NCI-H2196 (cell line): ENCODE data around the gene OR52W1.
"Not testable (repeated sequence)": the region's sequence is repeated elsewhere in the genome, so short reads cannot be mapped to it uniquely, and the experiment has no call there.

Experiments used
- DNase-seq: peaks from one replicate; lab custom pipeline; 2025; ENCODE audit not compliant: unreplicated experiment; lab: John Stamatoyannopoulos, UW

OR52W1 gene

DNA sequence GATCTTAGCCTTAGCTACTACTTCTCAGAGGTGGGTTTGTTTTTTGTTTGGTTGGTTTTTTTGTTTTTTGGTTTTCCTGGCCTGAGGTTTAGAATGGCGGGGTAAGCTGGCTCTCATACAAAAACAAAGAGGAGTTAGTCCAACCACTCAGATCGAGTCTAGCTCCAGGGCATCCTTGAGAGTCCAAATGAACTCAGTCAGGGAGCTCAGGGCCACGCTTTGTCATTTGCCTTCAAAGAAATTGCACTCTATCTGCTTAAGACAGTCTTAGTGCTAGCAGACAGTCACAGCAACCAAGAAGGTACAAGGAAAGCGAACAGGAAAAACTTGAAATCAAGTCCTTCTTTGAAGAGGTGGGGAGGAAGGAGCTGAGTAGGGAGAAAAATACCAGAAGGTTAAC is 17.5 kb downstream of the OR52W1 start:
- DNase-seq: no peak

DNA sequence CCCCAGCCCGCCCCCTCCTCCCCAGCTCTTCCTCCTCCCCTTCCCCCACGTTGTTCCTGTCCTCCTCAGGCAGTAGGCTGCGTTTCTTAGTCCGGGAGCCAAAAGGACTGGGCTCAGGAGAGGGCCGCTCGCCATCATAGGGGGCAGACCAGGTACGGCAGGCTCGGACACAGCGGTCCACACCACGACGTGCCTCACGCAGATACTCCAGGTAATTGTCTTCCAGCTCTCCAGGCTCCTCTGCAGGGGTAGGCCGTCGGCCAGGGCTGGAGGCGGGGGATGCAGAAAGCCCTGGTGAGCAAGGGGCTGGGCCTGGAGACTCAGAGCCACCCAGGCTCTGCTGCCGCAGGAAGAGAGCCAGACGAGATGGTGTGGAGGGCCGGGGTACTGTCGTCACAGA is 18.7 kb downstream of the OR52W1 start:
- no peak for DNase-seq

DNA sequence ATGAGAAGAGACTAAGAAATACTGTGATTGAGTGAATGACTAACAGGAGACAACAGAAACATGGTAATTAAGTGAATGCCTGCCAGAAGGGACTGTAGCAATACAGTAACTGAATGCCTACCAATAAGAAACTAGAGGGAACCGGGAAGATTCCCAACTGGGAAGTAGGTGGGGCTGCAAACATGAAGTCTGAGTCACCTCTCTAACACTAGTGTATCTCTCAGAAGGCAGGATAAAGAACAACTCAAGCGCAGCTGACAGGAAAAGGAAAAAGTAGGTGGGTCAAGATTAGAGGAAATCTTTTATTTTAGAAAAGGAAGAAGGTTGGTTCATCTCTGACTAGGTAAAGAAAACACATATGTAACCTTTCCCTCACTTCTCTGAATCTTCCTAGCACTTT is 20.3 kb downstream of the OR52W1 start:
- no peak for DNase-seq

DNA sequence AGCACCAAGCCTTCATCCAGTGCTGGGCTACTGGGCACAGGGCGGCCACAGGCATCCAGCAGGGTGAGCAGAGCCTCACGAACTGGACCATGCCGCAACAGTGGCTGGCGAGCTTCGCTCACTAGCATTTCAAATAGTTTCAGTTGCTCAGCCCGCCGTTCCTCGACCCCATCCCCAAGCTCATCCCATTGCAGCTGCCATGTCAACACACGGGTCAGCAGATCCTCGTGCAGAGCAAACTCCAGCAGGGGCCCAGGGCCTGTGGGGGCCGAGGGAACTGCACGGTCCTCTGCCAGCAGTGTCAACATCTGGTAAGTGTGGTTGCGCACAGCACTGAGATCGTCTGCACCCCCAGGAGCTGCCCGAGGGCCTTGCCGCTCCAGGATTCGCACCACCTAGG is 24.8 kb downstream of the OR52W1 start:
- DNase-seq: no peak

DNA sequence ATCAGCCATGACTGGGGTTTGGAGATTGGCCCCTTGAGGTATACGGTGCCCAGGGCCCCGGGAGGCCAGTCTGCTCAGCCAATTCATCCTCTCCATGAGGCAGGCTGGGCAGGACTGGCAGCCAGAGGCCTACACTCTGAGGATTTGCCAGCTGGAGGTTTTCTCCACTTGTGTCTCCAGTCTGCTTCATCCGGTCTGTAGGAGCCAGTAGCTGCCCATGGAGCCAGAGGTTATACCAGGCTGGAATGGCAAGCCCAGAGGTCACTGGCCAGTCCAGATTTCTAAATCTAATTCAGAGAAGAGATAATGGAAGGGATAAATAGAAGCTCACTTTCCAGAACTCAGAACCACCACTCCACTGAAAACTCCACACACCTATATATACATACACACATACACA is 25.4 kb downstream of the OR52W1 start:
- DNase-seq: no peak

DNA sequence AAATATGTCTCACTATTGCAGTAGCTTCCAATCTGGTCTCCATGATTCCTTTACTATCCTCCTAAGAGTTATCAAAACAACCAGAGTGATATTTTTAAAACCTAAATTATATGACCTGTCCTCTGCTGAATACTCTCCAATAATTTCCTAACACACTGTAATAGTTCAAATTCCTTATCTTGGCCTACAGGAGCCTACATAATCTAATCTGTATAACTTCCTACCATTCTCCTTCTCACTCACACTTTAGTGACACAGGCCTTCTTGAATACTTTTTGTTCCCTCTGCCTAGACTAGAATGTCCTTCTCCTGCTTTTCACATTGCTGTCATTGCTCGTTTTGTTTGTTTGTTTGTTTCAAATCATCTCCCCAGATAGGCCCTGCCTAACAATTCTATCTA is 26.0 kb downstream of the OR52W1 start:
- DNase-seq: no peak

DNA sequence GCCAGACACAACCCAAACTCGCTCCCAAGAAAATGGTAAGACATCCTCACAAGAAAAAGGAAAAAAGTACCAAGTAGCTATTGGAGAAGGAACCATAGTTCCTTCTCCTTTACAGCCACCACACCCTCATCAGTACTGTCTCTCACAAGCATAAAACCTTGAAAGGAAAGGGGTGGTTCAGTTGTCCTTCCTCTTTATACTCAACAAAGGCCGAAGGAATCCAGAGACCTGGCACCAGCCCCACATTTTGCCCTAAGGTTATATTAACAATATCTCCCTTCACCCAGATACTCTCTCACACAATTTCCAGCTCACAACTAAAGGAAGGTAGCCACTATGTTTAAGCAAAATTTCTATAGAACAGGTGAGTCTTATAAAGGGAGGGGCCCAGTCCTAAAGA is 26.9 kb downstream of the OR52W1 start:
- no peak for DNase-seq

DNA sequence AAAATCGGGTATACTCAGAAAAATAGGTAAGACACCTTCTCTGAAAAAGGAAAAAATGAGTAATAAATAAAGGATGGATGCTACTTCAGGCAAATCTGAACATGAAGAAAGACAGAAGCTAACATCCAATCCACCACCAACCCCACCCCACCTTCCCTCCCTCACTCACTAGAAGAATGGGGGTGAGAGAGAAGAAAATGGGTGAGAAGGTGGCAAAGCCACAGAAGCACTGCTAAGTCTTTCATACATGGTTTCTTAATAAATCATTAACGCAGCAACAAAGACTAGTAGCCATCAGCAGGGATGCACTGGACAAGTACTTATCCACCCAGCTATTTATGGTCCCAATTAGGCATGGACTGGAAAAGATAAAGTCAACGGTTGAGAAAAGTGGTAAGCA is 29.5 kb downstream of the OR52W1 start:
- DNase-seq: no peak

DNA sequence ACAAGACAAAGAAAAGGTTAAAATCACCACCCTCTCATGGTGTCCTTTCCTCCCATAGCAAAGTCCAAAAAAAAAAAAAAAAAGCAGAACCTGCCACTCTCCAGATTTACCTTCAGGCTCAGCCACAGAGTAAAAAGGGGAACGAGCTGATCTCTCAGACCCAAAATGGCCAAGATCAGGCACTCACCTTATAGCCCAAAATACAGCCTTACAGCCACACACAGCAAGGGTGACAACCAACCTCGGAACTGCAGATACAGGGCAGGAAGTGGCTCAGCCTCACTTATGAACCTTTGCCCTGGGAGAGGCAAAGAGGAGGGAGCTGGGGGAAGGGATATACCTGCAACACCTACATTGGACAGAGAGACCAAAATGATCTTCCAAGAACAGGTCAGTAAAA is 30.9 kb downstream of the OR52W1 start:
- no peak for DNase-seq

DNA sequence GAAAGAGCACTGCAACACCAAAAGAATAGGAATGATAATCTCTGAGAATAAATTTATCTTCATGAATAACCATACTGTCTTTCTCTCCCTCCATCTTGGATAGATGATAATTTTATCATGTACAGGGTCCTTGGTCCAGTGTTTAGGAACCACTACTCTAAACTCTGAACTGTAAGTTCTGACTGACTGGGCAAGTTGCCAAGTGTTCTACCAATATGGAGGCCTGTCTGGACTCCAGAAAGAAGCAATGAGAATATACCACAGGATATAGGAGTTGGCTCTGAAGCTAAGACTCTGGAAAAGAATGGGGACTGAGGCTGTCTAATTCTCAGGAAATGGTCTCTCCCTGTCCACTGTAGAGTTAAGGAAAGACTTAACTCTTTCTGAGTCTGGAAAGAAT is 33.9 kb downstream of the OR52W1 start:
- peak; percentile 3 for DNase-seq

DNA sequence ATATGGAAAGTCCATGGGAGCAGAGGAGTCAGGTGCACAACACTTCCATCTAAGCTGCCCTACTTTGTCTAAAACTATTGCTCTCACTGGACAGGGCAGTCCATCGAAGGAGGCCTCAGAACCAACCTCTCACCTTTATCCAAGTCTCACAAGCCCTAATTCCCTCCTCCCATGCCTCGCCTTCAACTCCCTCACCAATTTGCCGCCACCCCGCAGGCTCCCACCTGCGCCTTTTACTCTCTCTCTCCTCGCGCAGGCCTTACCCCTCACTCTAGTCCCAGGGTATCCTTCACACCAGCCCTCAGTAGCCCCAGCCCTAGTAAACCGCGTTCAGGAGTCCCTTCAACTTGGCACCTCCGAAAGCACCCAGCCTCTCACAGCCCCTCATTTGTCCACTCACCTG is 35.0 kb downstream of the OR52W1 start:
- DNase-seq: no peak

DNA sequence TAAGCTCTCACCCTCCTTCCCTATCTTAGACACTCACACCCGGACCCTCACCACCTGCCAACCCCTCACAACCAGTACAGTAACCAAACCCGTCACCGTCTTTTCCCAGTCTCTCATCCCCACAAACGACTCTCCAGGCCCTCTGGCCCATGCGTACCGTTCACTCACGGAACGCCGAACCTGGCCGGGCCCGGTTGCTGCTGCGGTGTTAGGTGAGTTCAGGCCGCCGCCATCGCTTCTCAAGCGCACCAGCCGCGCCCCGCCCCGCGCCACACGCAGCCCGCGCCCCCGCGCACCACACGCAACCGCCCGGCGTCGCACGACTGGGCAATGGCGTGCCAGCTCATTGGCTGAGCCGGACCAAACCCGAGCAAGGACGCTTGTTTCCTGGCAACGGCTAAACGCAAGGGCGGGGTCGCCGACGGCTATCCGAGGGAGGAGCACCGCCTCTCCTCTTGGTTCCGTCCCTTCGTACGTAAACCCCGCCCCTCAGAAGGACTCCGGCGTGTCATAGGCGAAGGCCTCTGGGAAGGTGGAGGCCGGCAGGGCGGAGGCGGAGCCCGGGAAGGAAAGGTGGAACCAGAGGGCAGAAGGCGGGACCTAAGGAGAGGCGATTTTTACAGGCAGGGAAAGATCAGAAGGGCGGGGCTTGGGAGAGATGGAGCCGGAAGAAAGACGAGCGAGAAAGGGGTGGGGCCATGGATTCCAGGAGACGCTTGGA is 35.5 kb downstream of the OR52W1 start, which contains the start of gene FHIP1B:
FHIP1B (minus strand) TSS at position 250 of the 721 bp plus-strand sequence. CDS start 10,120 bp downstream, outside the sequence.
- DNase-seq: peak; percentile 99

DNA sequence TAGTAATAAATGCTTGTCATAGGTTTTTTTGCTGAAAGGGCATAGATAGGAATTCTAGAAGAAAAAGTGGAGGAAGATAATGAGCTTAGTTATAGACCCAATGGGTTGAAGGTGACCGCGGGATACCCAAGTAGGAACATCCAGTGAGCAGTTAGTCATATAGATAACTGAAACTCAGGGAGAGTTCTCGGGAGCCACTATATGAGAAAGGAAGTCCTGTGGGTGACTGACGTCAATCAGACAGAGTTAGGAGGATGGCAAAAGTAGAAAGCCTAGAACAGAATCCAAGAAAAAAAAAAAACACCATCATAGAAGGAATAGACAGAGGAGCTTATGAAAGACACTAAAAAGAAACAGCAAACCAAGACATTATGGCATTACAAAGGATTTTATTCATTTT is 38.2 kb downstream of the OR52W1 start:
- DNase-seq: no peak

DNA sequence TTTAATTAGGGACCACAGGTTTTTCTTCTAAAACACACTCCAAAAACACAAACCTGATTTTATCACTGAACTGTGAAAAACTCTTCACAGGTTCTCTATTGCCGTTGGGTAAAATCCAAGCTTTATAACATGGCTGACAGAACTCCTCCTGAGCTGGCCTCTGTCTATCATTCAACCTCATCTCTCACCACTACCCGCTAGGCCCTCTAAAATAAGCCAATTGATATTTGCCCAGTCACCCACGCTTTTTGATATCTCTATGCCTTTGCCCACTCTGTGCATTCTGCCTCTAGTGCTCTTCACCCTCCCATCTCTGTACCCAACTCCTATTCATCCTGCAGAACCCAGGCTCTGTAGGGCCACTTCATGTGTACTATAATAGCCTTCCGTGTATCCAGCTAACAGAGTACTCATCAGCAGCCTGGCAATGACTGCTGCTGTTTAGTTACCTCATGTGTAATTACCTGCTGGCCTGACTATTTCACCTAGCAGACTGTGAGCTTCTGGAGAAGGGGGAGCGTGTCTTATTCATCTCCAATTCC is 38.8 kb downstream of the OR52W1 start:
- no peak for DNase-seq

DNA sequence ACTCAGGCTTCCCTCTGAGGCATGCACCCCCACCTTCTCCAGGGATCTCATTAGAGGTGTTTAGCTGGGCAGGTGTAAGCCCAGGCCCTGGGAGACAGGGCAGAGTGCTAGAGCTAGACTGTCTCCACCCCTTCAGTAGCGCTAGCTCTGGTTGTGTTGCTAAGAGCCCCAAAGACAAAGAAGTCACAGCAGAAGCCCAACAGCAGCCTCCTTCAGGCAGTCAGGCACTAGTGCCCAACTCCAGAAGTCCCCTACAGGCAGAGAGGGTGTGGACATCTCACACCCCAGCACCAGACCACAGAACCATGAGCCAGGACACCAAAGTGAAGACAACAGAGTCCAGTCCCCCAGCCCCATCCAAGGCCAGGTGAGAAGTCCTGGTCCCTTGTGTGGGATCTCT is 39.9 kb downstream of the OR52W1 start, which contains the start of gene CNGA4:
CNGA4 (plus strand) TSS at position 188 of the 400 bp plus-strand sequence; CDS start at position 306, 118 bp downstream.
- peak; percentile 71 for DNase-seq

DNA sequence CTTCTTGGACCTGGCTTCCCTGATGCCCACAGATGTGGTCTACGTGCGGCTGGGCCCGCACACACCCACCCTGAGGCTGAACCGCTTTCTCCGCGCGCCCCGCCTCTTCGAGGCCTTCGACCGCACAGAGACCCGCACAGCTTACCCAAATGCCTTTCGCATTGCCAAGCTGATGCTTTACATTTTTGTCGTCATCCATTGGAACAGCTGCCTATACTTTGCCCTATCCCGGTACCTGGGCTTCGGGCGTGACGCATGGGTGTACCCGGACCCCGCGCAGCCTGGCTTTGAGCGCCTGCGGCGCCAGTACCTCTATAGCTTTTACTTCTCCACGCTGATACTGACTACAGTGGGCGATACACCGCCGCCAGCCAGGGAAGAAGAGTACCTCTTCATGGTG is 41.1 kb downstream of the OR52W1 start:
- no peak for DNase-seq

DNA sequence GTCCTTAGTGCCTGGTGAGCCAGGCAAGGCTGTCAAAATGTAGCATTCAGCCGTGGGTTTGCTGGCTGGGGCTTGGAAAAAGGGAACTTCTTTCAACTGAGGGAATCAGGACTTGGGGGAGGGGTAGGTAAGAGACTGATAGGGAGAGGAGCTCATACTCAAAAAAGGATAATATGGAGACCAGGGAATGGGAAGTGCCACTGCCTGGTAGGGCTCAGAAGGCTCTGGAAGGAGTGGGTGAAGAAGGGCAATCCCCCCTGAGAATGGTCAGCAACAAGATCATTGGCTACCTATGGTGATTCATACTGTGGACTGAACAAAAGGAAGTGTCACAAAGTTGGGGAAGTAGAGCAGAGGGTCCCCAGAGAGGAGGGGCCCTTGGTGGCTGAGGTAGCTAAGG is 41.8 kb downstream of the OR52W1 start:
- no peak for DNase-seq

DNA sequence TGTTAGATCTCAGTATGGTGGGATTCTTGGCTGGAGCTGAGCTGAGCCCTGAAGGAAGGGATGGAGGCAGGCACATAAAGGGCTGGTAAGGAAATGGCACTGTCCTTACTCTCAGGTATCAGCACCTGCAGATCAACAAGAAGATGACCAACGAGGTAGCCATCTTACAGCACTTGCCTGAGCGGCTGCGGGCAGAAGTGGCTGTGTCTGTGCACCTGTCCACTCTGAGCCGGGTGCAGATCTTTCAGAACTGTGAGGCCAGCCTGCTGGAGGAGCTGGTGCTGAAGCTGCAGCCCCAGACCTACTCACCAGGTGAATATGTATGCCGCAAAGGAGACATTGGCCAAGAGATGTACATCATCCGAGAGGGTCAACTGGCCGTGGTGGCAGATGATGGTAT is 42.3 kb downstream of the OR52W1 start:
- no peak for DNase-seq

DNA sequence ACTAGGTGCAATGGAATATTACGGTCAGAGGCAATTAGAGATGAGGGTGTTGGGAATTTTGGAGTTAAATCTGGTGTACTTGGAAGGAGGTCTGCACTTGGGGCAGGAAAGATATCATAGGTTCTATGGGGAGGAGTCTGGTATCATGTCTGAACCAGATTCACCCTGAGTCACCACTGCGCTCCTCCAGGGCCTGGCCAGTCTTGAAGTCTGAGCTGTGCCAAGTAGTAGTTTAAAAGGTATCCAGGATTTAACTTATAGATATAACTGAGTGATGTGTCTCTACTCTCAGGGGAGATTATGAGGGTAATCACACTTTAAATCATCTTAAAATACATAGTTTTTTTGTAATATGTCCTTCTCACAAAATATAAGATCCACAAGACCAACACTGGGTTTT is 46.5 kb downstream of the OR52W1 start:
- DNase-seq: no peak

DNA sequence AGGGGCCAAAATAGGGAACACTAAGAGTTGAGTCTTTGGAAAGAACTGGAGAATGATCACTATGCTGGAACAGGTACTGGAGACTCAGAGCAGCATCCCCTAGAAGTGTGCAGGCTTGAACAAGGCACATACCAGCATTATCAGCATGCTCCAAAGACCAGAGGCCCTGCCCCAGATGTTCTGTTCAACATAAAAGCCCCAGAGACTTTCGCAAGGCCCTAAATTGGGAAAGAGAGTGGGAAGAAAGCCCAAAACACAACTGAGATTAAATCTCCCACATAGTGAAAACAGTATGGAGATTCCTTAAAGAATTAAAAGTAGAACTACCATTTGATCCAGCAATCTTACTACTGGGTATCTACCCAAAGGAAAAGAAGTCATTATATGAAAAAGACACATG is 49.2 kb downstream of the OR52W1 start:
- no peak for DNase-seq

DNA sequence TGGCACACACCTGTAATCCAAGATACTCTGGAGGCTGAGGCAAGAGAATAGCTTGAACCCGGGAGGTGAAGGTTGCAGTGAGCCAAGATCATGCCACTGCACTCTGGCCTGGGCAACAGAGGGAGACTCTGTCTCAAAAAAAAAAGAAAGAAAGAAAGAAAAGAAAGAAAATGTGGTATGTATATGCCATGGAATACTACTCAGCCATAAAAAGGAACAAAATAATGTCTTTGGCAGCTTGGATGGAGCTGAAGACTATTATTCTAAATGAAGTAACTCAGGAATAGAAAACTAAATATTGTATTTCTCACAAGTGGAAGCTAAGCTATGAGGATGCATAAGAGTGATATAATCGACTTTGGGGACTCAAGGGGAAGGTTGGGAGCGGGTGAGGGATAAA is 49.9 kb downstream of the OR52W1 start:
- not testable (repeated sequence) for DNase-seq
